ENCODE results near the gene BUD23.

GRCh38 chr7:73669858-73670385, 13.5 kb upstream of the BUD23 start:
- TF ChIP-seq CTCF (IDR thresholded peaks at IDR 0.05) (no peak), TCF7L2 (IDR thresholded peaks at IDR 0.05; ENCODE audit: low read depth, low read length) (no peak), POLR2AphosphoS5 (IDR thresholded peaks at IDR 0.05; ENCODE audit: low read depth, low read length) (no peak)

Data from Panc1 (cell line).